Caki2 (cell line): ENCODE data around the gene MSH5. TPM values are rescaled to one million over a fixed set of nuclear protein-coding genes. Genes with fewer than 3 reads are reported as not detected.

ENCODE experiments used
- DNase-seq: peaks from one replicate; pipeline ENCODE4 v3.0.0-alpha.2; 2015; ENCODE audit warnings: low read depth
- in situ Hi-C: cut with HindIII; loops from 2 replicates; pipeline ENCODE4 v1.10.0; 2016; ENCODE audit warnings: low sequenced_read_pairs, low pct_unique_long_range_greater_than_20kb, mixed read lengths
- total RNA-seq: library from RNA; depleted of rRNA; stranded (reverse); fragments of >200 nt; shearing (Covaris generic); gene quantifications from 2 replicates; pipeline ENCODE4 v1.2.3, GENCODE V29; 2014; ENCODE audit warnings: low replicate concordance

Gene MSH5
- total RNA-seq, 1 experiment from 2014 or later, result 54.7 TPM

DNA sequence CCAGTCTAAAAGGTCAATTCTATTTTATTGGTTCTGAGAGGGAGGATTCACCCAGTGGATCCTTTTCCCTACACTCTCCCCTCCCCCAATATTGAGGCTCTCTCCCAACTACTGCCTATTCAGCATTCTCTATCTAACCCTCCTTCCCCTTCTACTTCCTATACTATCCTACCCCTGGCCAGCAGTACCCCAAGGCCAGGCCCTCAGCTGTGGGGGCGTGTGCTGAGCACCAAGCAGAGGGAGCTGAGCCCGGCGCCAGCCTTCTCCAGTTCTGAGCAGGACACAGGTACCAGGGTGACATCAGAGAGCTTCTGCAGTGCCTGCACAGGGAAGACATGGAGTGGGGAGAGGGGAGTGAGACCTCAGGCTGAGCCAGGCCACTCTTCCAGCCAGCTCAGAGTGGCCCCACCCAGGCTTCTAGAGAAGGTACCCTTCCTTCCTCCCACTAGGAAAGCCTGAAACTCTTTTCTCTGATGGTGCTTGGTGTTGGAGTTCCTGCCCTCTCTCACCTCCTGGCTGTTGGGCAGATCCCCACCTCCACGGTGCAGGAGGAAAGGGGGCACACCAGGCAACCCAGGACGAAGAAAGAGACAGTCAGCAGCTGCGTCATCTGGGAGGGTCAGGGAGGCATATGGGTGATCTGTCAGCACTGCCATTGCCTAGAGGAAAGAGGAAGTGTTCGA lies 12.6 kb upstream of the MSH5 start:
- in situ Hi-C loops, result no loop called here
- no peak for DNase-seq

DNA sequence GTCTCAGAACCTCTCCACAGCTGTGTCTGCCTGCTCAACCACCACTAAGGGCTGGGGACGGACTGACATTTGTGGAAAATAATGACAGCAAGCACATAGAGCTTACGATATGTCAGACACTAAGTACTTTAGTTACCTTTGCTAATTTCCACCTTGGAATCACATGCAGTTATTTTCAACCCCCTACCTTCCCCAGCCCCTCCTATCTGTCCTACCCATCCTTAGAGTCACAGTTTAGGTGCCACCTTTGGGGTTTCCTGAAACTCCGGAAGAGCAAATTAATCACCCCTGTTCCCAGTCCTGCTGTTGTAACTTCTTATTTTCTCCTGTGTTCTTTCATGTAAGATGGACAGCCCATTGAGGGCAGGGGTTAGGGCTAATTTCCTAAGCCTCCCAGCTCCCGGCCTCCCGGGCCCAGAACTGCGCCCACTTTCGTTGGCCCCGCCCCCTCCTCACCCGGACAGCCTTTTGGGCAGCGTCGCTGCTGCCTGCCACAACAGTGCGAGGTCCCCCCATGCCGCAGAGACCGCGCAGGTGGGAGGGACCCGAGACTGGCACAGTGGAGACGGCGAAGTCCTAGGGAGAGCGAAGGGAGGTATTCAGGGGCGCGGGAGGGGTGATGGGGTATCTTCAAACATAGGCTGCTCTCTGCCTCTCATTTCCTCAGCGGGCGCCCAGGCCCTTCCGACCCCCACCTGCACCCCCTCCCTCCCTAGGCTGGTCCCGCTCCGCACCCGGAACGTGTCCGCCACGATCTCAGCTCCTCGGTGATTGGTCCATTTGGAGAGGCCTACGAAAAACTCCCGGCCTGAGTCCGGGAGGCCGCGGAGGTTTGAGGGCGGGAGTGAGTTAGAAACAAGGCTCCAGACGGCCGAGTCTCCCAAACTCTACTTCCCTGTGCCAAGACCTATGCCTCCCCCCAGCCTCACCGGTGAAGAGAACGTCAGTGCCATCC lies 11.8 kb upstream of the MSH5 start:
- DNase-seq, result no peak
- in situ Hi-C loops, result no loop called here

DNA sequence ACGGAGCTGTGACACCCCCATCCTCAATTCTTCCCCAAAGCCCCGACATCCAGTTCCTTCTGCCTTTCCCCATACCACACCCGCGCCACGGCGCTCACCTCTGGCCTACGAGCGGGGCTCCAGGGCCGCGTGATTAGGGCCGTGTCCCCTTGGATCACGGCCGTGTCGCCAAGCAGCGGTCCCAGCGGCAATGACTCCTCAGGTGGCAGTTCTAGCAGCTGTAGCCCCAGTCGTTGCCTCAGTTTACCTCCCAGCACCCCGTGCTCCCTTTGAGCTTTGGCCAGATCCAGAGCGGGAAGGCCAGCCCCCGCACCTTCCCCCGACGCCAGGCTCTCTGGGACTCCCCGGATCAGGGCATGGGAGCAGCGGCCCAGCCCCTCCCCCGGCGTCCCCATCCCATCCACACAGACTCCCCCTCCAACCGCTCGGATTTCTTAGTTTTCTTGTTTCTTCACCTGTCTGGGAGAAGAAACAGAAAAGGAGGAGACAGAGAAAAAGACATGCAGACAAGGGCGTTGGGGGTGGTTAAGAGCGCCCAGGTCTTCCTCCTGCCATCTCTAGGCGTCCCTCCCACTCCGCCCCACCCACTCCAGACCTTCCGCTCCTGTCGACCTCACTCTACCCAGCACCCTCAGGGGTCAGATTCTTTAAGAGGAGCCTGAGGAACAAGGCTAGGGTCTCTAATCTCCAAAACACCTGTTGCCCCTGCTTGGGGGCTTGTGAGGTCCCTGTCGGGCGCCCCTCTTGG lies 10.9 kb upstream of the MSH5 start, which contains the start of gene DDAH2:
Gene DDAH2 (minus strand): TSS at position 533 of the 748 bp plus-strand sequence. CDS start 138 bp downstream, at position 395.
- DNase-seq, result no peak
- in situ Hi-C loops, result no loop called here

DNA sequence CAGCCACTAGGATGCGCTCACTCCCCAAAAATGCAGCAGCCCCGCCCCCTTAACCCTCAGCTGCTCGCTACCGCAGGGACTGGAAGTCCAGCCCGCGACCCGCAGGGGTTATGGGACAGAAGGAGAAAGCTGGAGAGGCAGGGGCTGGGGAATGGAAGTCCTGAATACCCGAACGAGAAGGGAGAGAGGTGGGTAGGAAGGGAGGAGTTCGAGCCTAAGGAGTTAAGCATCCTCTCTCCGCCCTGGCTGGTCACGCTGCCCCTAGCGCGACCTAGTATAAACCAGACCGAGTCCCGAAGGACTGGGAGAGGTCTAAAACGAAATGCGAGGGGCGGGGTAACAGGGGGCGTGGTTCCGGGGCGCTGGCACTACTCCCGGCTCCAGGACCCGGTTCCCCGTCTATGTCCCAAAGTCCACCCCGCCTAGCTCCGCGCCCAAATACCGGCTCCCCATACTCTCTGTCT lies 10.3 kb upstream of the MSH5 start:
- in situ Hi-C loops, result no loop called here
- peak; percentile 94 for DNase-seq

DNA sequence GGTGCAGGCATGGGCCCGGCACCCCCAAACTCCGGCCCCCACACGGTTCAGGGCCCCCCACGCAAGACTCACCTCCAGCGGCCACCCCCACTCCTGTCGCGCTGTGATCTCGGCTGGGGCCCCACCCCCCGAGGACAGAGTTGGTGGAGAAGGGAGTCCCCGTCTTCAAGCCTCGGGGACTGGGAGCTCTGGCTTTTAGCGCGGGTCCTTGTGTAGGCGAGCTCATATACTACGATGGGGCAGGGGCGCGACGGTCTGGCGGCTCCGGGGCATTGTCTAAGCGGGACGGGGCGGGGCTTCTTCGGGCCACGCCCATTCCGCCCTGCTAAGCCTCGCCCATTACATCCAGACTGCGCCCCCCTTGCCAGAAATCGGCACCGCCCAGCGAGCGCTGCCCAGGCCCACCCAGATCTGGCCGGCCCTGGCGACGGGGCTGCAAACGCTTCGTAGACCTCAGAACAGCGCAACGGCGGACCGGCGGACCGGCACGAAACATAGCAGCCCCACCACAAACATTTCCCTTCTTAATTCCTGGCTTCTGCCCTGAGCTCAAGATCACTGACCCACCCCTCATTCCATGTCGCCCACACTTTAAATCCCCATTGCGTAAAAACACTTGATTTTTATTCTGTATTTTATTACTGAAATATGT lies 9.7 kb upstream of the MSH5 start:
- peak; percentile 90 for DNase-seq
- in situ Hi-C loops, result no loop called here

DNA sequence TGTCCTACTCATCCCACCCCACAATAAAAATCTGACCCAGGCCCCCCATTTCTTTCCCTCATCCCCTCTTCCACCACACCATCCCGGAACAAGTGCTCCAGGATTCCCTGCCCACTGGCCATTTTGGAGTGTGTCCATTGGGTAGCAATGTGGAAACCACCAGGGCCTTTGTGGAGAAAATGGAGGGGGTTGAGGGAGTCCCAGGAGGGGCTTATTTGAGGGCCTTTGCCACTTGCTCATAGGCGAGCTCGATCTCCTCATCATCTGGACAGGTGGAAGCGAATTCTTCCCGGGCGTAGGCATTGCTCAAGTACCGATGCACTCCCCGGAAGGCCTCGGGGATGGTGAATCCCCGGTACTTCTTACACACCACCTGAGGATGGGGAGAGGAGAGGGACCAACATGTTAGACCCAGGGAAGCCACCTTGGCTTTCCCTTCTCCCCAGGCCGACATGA lies 9.1 kb upstream of the MSH5 start:
- in situ Hi-C loops, result no loop called here
- no peak for DNase-seq

DNA sequence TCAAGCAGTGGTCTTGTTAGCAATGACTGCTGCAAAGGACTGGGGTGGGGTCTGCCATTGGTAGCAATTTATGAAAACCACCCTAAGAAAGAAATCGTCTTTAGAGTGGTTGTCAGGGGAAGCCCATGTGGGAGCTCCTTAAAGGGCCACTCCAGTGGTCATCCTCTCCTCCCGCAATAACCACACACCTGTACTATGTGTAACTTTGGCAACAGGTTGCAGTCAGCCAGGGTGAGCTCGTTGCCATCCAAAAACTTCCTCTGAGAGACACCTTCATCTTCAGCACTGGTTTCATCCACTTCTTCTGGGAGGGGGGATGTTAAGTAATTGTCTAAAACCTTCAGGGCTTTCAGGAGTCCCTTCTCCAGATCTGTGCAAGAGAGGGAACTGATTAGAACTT lies 7.8 kb upstream of the MSH5 start:
- DNase-seq, result no peak
- in situ Hi-C loops, result no loop called here

DNA sequence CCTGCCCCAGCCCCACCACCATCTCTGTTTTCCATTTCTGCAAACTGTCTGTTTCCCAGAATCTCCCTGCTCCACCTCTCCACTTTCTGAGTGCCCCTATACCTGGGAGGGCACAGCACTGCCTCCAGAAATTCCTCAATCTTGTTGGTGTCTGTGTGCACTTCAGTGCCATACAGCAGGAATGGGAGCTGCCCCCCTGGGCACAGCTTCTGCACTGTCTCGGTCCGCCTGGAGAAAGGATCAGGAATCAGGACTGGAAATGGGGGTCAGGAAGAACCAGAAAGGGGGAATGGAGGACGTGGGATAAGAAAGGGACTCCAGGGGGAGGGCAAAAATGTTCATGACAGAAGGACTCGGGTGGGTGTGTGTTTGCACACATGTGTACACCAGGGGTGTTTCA lies 6.1 kb upstream of the MSH5 start:
- in situ Hi-C loops, result no loop called here
- no peak for DNase-seq

DNA sequence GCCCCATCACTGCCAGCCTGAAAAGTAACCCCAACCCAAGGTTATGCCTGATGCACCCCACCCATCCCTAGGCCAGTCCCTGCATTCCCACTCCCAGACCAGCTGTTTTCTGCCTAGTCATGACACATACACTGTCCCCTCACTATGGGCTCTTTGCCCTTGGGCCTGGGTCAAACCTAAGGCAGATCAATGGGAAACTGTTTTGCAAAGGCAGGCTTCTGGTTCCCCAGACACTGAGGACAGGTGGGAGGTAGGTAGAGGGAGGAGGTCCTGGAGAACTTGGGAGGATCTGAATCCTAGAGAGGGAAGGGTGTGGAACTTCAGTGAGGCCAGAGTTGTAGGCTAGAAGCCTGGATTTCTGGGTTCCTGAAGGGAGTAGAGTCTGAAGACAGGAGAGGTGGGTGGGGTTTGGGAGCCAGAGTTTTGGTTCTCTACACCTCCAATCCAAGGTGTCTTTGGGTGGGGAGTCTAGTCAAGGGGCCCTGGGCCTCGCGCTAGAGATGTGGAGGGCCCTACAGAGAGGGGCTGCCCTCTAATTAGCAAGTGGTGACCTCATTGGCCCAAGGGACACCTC lies 5.5 kb upstream of the MSH5 start:
- in situ Hi-C loops, result no loop called here
- DNase-seq, result no peak

DNA sequence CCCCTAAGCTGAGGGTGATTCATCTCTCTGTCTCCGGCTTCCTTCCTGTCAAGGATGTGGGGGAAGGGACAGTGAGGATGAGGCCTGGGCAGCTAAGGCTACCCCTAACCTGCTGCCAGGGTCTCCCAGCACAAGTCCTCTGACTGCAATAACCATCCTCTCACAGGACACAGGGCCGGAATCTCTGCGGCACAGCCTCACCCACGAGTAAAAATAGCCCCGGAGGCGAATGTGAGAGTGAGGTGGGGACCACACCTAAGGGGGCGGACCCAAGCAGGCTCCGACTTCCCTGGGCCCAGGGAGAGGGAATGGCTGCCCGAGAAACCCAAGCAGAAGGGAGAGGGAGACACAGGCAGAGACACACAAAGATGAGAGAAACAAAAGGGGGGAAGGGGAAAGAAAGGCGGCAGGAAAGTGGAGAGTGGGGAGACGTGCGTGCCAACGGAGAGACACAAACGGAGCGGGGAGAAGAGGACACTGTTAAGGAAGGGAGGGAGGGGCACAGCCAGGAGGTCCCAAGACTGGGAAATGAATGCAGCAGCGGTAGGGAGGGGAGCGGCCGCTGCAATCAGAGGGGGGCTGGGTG lies 4.9 kb upstream of the MSH5 start:
- in situ Hi-C loops, result no loop called here
- DNase-seq, result peak; percentile 85

DNA sequence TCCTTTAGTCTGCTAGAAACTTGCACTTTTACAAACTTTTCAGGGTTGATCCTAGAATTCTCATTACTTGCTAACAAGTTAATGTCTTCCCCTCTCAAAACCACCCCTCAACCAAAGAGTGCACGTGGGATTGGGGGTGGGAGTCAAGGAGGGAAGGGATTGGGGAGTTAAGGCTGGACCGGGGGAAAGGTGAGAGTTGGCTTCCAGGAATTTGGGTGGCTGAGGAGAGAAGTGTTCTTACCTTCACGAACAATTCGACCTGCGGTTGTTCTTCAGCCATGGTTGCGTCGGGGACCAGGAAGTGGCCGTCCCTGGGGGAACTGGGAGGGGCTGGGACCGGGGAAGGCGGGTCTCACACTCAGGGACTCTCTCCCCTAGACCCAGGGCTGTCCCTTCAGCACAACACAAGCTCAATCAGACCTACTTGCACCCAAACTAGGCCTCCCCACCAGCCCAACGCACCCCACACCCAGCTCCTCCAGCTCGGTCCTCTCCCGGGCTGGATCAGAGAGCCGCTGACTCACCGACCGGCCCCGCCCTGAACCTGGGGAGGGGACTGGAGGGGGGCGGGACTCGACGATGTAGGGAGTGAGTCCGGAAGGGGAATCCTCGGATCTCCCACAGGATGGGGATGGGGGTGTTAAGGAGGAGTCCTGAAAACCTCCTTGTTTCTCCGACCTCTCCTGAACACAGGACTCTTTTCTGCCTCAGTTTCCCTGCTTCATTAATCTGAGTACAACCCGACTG lies 3.6 kb upstream of the MSH5 start, which contains the start of gene CLIC1:
Gene CLIC1 (minus strand): TSS at position 510 of the 747 bp plus-strand sequence. CDS start 230 bp downstream, at position 280.
- DNase-seq, result peak; percentile 89
- in situ Hi-C loops, result no loop called here

DNA sequence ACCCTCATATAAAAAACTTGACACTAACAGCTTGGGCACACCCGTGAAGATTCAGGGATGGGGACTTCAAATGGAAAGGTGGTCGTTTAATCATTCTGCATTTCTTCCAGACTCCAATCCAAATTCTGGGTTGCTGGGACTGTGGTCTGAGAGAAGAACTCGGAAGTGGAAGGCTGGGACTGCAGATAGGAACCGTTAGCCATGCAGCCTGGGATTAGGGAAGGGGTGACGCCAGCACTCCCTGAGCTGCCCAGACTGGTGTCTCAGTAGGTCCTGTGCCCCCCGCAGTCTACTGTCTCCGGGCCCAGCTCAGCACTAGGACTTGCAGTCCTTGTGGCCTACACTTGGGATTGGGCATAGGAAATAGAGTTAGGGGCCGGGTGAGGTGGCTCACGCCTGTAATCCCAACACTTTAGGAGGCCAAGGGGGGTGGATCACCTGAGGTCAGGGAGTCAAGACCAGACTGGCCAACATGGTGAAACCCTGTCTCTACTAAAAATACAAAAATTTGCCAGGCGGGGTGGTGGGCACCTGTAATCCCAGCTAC lies 3.0 kb upstream of the MSH5 start:
- in situ Hi-C loops, result no loop called here
- no peak for DNase-seq

DNA sequence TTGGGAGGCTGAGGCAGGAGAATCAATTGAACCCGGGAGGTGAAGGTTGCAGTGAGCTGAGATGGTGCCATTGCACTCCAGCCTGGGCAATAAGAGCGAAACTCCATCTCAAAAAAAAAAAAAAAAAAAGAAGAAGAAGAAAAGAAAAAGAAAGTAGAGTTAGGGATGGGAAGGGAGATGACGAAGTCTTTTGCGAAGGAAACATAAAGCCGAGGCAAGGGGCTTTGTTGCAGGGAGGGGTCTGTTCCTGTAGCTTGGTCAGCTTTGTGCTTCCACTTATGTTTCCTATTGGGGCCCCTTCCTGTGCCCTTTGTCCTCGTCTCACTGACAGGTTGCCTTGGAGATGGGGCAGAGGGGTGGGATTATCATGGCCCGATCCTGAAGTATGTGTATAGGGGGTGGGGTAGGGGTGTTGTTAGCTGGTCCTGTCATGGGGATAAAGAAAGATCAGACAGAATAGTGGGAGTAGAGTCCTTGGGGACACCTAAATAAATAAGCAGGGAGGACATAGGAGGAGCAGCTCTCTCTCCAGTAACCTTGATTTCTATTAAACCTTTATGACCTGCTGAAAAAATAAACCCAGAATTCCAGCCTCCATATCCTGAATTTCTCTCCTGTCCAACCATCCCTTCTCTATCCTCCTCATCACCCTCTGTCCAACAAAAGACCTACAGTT lies 2.4 kb upstream of the MSH5 start:
- in situ Hi-C loops, result no loop called here
- no peak for DNase-seq

DNA sequence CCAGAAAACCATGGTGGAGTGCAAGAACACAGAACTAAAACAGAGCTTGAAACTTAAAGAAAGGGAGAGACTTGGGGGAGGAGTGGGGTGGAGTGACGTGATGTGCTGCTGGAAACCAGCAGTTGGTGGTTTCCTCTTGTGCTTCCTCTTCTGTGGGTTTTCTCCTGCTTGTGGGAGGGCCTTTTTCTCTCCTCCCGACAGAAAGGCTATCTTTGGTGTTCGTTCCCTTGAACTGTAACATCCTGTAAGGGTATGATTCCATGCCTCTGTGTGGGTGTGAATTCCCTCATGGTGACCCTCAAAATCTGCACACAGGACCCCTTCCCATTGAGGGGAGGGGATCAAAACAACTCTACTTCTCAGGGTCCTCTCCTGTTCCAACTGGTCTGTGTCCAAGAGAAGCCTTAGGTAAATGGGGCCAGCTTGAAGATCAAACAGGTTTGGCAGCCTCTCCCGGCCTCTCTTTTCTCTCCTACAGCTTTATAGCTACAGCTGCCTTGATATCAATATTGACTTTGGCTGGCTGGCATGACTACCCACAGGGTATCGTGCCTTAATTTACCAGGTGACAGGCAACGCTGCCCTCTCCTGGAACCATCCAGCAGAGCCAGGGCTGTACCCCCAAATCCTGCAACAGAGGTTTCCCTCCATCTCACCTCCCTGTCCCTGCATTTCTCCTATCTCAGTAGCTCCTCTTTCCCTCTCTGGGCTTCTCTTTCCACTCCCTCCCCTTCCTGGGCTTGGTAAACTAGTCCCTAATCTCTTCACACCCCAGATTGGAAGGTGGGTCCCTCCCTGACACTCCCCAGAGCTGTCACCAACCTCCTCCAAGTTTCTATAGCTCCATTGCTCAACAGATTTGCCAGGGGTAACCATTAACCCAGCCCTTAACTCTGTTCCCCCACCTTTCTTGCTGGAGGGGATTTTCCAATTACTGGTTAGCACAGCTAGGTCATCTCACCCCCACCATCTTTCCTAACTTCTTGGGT lies 1.5 kb upstream of the MSH5 start:
- DNase-seq, result peak; percentile 92

More for the DNA sequence above, 1.5 kb upstream of the MSH5 start:
- in situ Hi-C loops, result no loop called here
